WERI-Rb-1 (cell line): ENCODE results near the gene MFAP3.

ENCODE experiments used
- DNase-seq: peaks from one replicate; pipeline ENCODE4 v3.0.0-alpha.2; 2020
- H3K27ac ChIP-seq: fragments of 250-450 bp; sonication (Bioruptor Pico); 2 replicates; pipeline ENCODE4 v1.5.1; 2020; ENCODE audit warnings: mild to moderate bottlenecking, moderate library complexity
- H3K27me3 ChIP-seq: fragments of 250-450 bp; sonication (Bioruptor Pico); 2 replicates; pipeline ENCODE4 v1.5.1; 2021; ENCODE audit warnings: mild to moderate bottlenecking, low read depth, moderate library complexity; ENCODE audit not compliant: insufficient read depth, severe bottlenecking
- H3K36me3 ChIP-seq: fragments of 250-450 bp; sonication (Bioruptor Pico); 2 replicates; pipeline ENCODE4 v1.5.1; 2020; ENCODE audit warnings: mild to moderate bottlenecking, moderate library complexity
- H3K4me3 ChIP-seq: 2 replicates; pipeline ENCODE4 v1.5.1; 2011; ENCODE audit warnings: low read depth, mild to moderate bottlenecking, control low read depth, low read length
- H3K9me3 ChIP-seq: fragments of 250-450 bp; sonication (Bioruptor Pico); 2 replicates; pipeline ENCODE4 v1.5.1; 2021; ENCODE audit warnings: mild to moderate bottlenecking, moderate library complexity; ENCODE audit not compliant: severe bottlenecking
- CTCF ChIP-seq: IDR thresholded peaks from 2 replicates; pipeline ENCODE4 v1.5.1; 2011; ENCODE audit warnings: low read depth, mild to moderate bottlenecking, control low read depth, inconsistent platforms, low read length

Gene MFAP3

GRCh38 chr5:154055201-154055600 is 16.4 kb downstream of the MFAP3 start:
- no peak overlapping the region for H3K27ac ChIP-seq
- H3K36me3 ChIP-seq, result peaks cover 4% of the 10 kb centered on the region; the same call in 1 of the 2 replicates
- DNase-seq, result no peak
- no peak for TF ChIP-seq CTCF
- no peaks in the 10 kb centered on the region for H3K9me3 ChIP-seq
- H3K4me3 ChIP-seq, result no peak overlapping the region
- no peaks in the 10 kb centered on the region for H3K27me3 ChIP-seq

GRCh38 chr5:154058055-154059038 is 19.6 kb downstream of the MFAP3 start:
- Histone ChIP-seq H3K4me3 (no peak overlapping the region), H3K27me3 (no peaks in the 10 kb centered on the region), H3K36me3 (no peaks in the 10 kb centered on the region; the same call in 1 of the 2 replicates), H3K27ac (no peak overlapping the region), H3K9me3 (no peaks in the 10 kb centered on the region)
- DNase-seq, result peak; percentile 32
- TF ChIP-seq CTCF, result no peak

- no peak for DNase-seq
- H3K4me3 ChIP-seq, result no peak overlapping the region
Measured at GRCh38 chr5:154059039-154059430, 20.3 kb downstream of the MFAP3 start.

GRCh38 chr5:154059583-154059982 is 20.8 kb downstream of the MFAP3 start:
- TF ChIP-seq CTCF, result no peak
- Histone ChIP-seq H3K27ac (no peak overlapping the region), H3K4me3 (no peak overlapping the region)

More at GRCh38 chr5:154059039-154059430, 20.3 kb downstream of the MFAP3 start:
- Histone ChIP-seq H3K36me3 (no peaks in the 10 kb centered on the region; the same call in 1 of the 2 replicates), H3K27me3 (no peaks in the 10 kb centered on the region), H3K9me3 (no peaks in the 10 kb centered on the region), H3K27ac (no peak overlapping the region)
- no peak for TF ChIP-seq CTCF

GRCh38 chr5:154060606-154061005 is 21.8 kb downstream of the MFAP3 start:
- Histone ChIP-seq H3K36me3 (no peaks in the 10 kb centered on the region), H3K27me3 (no peaks in the 10 kb centered on the region), H3K27ac (no peak overlapping the region), H3K9me3 (no peaks in the 10 kb centered on the region), H3K4me3 (no peak overlapping the region)
- no peak for DNase-seq
- no peak for TF ChIP-seq CTCF

More at GRCh38 chr5:154059583-154059982, 20.8 kb downstream of the MFAP3 start:
- no peaks in the 10 kb centered on the region for H3K36me3 ChIP-seq
- DNase-seq, result no peak
- H3K9me3 ChIP-seq, result no peaks in the 10 kb centered on the region
- H3K27me3 ChIP-seq, result no peaks in the 10 kb centered on the region
